KBM-7 (cell line): Measurements from ENCODE around the gene DMBX1.

Experiments used
- DNase-seq: peaks from one replicate; pipeline ENCODE4 v3.0.0-alpha.2; 2015
- in situ Hi-C: fragments of 300-500 bp; cut with MboI; formaldehyde crosslinking; loops from 2 replicates; pipeline ENCODE4 v1.14.3; 2020; ENCODE audit warnings: low sequenced_read_pairs, low pct_unique_long_range_greater_than_20kb, mixed read lengths

Gene DMBX1

DNA sequence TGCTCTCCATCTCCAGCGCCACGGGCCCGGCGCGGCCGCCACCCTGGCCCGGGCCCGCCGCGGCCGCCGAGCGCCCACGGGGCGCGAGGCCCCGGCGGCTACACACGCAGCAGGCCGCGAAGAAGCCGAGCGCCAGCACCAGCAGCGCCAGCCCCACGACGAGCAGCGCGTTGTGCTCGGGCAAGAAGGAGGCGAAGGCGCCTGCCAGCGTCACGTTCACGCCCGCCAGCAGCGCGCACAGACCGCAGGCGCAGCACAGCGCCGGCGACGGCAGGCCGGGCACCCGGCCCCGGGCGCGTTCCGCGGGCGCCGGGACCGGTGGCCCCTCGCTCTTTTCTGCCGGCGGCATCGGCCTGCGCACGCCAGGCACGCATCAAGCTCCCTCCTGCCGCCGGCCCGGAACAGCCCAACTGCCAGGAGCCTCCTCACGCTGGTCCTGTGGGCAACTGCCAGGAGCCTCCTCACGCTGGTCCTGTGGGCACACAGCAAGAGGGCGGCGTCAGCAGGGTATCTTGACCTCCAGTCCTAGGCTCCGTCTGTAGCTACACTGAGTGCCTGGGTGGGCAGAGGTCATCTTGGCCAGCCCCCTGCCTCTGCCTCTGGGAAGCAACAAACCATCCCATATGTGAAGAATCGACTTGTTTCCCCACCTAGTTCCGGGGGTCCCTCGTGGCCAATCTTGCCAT lies 43.7 kb downstream of the DMBX1 start:
- no peak for DNase-seq
- in situ Hi-C loops: no loop called here

- no peak for DNase-seq
Measured at GRCh38 chr1:46535063-46535462, 45.4 kb downstream of the DMBX1 start.

DNA sequence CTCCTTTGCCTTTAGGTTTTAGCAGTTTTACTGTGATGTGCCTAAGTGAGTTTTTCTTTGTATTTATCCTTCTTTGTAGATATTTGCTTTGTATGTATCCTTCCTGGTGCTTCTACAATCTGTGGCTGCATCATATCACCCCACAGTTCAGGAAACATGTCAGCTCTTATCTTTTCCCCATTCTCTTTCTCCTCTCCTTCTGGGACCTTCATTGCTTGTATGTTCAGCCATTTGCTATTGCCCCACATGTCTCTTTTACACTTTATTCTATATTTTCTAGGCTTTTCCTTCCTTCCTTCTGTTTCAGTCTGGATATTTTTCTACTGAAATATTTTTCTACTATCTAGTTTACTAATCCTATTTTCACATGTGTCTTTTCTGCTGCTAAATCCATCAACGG lies 46.9 kb downstream of the DMBX1 start:
- DNase-seq: no peak
- in situ Hi-C loops: no loop called here

More at GRCh38 chr1:46535063-46535462, 45.4 kb downstream of the DMBX1 start:
- in situ Hi-C loops: no loop called here

DNA sequence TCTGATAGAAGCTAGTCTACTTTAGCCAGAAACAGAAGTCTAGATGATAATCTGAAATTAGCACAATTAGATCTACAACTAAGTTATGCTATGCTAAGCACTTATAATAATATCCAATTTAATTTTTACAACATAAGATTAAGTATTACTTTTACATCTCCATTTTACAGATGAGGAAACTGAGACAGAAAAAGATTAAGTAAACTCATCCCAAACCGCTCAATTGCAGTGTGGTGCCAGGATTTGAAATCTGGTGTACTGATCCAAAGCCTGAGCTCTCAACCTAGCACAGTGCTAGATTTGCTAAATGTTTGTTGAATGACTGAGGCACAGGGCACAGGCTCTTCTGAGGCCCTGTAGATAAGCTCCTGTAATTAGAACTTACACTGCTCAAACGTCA lies 48.0 kb downstream of the DMBX1 start:
- no peak for DNase-seq
- in situ Hi-C loops: no loop called here

GRCh38 chr1:46538147-46538546 lies 48.5 kb downstream of the DMBX1 start:
- in situ Hi-C loops: no loop called here
- no peak for DNase-seq
